A673 (cell line): Measurements from ENCODE around the gene TREML2.

Experiments
- EZH2 ChIP-seq: fragments of 200-600 bp; sonication (generic); IDR thresholded peaks from 2 replicates; pipeline ENCODE4 v1.6.1; 2017; ENCODE audit warnings: borderline replicate concordance, low read depth, mild to moderate bottlenecking, mixed read lengths, antibody characterized with exemption, low read length; ENCODE audit not compliant: poor library complexity, severe bottlenecking
- TF ChIP-seq, protein P1 (sequence below): fragments of 300-800, 200-600 bp; sonication (generic); conservative IDR thresholded peaks from 2 replicates; pipeline ENCODE4 v1.5.1; 2017; ENCODE audit warnings: low read depth, mild to moderate bottlenecking, antibody characterized with exemption, low read length, moderate library complexity, mixed read lengths

DNA sequence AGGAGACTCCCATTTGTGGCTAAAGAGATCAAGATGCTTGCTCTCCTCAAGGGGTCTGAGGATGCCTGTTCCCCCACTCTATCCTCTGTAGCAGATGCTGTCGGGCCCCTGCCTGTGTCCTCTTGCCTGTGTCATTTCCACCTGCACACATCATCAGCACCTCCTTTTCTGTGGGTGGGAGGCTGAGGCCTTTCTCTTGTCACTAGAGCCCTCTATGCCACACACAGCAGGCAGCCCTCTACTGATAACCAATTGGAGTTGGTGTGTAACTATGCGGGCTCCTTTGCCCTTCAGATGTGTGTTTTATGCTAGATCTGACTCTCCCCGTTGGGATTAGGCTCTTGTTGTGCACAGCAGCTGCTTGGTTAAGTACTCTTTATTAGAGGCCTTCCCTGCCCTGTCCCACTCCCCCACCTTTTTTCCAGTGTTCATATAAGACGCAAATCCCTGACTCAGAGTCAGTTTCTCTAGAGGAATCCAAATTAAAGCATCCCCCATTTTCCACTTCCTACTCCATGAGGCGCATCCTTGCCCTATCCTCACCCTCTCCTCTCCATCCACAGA lies 7.7 kb downstream of the TREML2 start:
- TF ChIP-seq, protein P1, sequence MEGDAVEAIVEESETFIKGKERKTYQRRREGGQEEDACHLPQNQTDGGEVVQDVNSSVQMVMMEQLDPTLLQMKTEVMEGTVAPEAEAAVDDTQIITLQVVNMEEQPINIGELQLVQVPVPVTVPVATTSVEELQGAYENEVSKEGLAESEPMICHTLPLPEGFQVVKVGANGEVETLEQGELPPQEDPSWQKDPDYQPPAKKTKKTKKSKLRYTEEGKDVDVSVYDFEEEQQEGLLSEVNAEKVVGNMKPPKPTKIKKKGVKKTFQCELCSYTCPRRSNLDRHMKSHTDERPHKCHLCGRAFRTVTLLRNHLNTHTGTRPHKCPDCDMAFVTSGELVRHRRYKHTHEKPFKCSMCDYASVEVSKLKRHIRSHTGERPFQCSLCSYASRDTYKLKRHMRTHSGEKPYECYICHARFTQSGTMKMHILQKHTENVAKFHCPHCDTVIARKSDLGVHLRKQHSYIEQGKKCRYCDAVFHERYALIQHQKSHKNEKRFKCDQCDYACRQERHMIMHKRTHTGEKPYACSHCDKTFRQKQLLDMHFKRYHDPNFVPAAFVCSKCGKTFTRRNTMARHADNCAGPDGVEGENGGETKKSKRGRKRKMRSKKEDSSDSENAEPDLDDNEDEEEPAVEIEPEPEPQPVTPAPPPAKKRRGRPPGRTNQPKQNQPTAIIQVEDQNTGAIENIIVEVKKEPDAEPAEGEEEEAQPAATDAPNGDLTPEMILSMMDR: no peak
- no peak for TF ChIP-seq EZH2
